Activated CD8-positive, alpha-beta T cell treated with anti-CD3 and anti-CD28 coated beads, Interleukin-2, amount 10 ng/mL, durations not matched to agents 7 days and 5 days (primary cell): ENCODE results near the gene MPP4. TPM values are rescaled to one million over a fixed set of nuclear protein-coding genes. Genes with fewer than 3 reads are reported as not detected.

Experiments used
- ATAC-seq: fragments of 150-1000 bp; cut with Tn5 transposase; one replicate; pipeline ENCODE4 v1.10.0; 2021; ENCODE audit warnings: moderate library complexity
- CTCF ChIA-PET: fragments of 350-600 bp; sonication (Branson Sonifier 250); formaldehyde crosslinking; loops from one replicate; lab custom pipeline; 2021; ENCODE audit warnings: antibody characterized with exemption; lab: Charles Lee
- POLR2A ChIA-PET: fragments of 350-600 bp; sonication (Branson Sonifier 250); formaldehyde crosslinking; loops from one replicate; lab custom pipeline; 2021; ENCODE audit warnings: antibody characterized with exemption; lab: Charles Lee
- DNase-seq: peaks from one replicate; pipeline ENCODE4 v3.0.0-alpha.2; 2020
- H3K27ac Mint-ChIP-seq: one replicate; pipeline ENCODE4 v1.8.0; 2021; ENCODE audit warnings: mild to moderate bottlenecking, mixed read lengths
- H3K27me3 Mint-ChIP-seq: one replicate; pipeline ENCODE4 v1.8.0; 2021; ENCODE audit warnings: low read depth, mixed read lengths
- H3K36me3 Mint-ChIP-seq: one replicate; pipeline ENCODE4 v1.8.0; 2021; ENCODE audit warnings: low read depth, mixed read lengths
- H3K4me1 Mint-ChIP-seq: one replicate; pipeline ENCODE4 v1.8.0; 2021; ENCODE audit warnings: low read depth, mixed read lengths
- H3K4me3 Mint-ChIP-seq: one replicate; pipeline ENCODE4 v1.8.0; 2021; ENCODE audit warnings: mild to moderate bottlenecking, mixed read lengths
- H3K9me3 Mint-ChIP-seq: one replicate; pipeline ENCODE4 v1.8.0; 2022; ENCODE audit warnings: mixed read lengths; ENCODE audit not compliant: insufficient read depth
- total RNA-seq, 2 experiments: library from RNA; stranded (reverse); gene quantifications; one replicate each; pipeline ENCODE4 v1.2.3, GENCODE V29; 2021

The MPP4 gene
- total RNA-seq, 2 experiments from 2014 or later: not detected

- no peak for DNase-seq
- POLR2A ChIA-PET: interaction anchor here (0.5 kb wide), 1 partner anchor 797 kb away, joined by 3 read pairs; no protein-coding TSS in a partner anchor
- H3K27ac Mint-ChIP-seq: no peak overlapping the region
- H3K36me3 Mint-ChIP-seq: peaks cover 6% of the 10 kb centered on the region
- CTCF ChIA-PET: interaction anchor here (1.1 kb wide), 1 partner anchor 389 kb away, joined by 3 read pairs; no protein-coding TSS in a partner anchor
- H3K4me3 Mint-ChIP-seq: no peak overlapping the region
- ATAC-seq: no peak
- H3K27me3 Mint-ChIP-seq: no peaks in the 10 kb centered on the region
- no peaks in the 10 kb centered on the region for H3K4me1 Mint-ChIP-seq
- H3K9me3 Mint-ChIP-seq: no peaks in the 10 kb centered on the region
Measured at GRCh38 chr2:201621293-201621999, 77.0 kb downstream of the MPP4 start.

- no peaks in the 10 kb centered on the region for H3K9me3 Mint-ChIP-seq
- no peak overlapping the region for H3K27ac Mint-ChIP-seq
- ChIA-PET POLR2A (no interaction called here), CTCF (no interaction called here)
- no peaks in the 10 kb centered on the region for H3K4me1 Mint-ChIP-seq
- H3K36me3 Mint-ChIP-seq: no peaks in the 10 kb centered on the region
- H3K27me3 Mint-ChIP-seq: peaks cover 11% of the 10 kb centered on the region
- no peak for DNase-seq
- no peak overlapping the region for H3K4me3 Mint-ChIP-seq
- no peak for ATAC-seq
Measured at GRCh38 chr2:201618744-201619662, 79.4 kb downstream of the MPP4 start.

- no peak for DNase-seq
- H3K4me3 Mint-ChIP-seq: no peak overlapping the region
- CTCF ChIA-PET: no interaction called here
- no peak overlapping the region for H3K27ac Mint-ChIP-seq
- H3K9me3 Mint-ChIP-seq: peaks cover 7% of the 10 kb centered on the region
- H3K36me3 Mint-ChIP-seq: no peaks in the 10 kb centered on the region
- POLR2A ChIA-PET: interaction anchor here (0.6 kb wide), 1 partner anchor 58 kb away, joined by 3 read pairs; no protein-coding TSS in a partner anchor
- ATAC-seq: no peak
- H3K27me3 Mint-ChIP-seq: peaks cover 21% of the 10 kb centered on the region
- H3K4me1 Mint-ChIP-seq: no peaks in the 10 kb centered on the region
Measured at GRCh38 chr2:201608021-201608420, 90.4 kb downstream of the MPP4 start.

- ATAC-seq (no peak), DNase-seq (no peak)
- Mint-ChIP-seq H3K27ac (no peak overlapping the region), H3K4me1 (no peaks in the 10 kb centered on the region), H3K4me3 (no peak overlapping the region), H3K9me3 (peaks cover 7% of the 10 kb centered on the region), H3K36me3 (no peaks in the 10 kb centered on the region), H3K27me3 (peaks cover 23% of the 10 kb centered on the region)
- ChIA-PET POLR2A (interaction anchor here (0.6 kb wide), 1 partner anchor 58 kb away, joined by 3 read pairs; no protein-coding TSS in a partner anchor), CTCF (no interaction called here)
Measured at GRCh38 chr2:201607568-201607967, 90.9 kb downstream of the MPP4 start.

GRCh38 chr2:201600906-201601305 lies 97.5 kb downstream of the MPP4 start:
- H3K9me3 Mint-ChIP-seq: no peaks in the 10 kb centered on the region
- no peak for ATAC-seq

GRCh38 chr2:201597397-201597796 lies 101.0 kb downstream of the MPP4 start:
- CTCF ChIA-PET: no interaction called here
- H3K27ac Mint-ChIP-seq: no peak overlapping the region
- POLR2A ChIA-PET: no interaction called here
- H3K27me3 Mint-ChIP-seq: peaks cover 8% of the 10 kb centered on the region
- DNase-seq: no peak
- ATAC-seq: no peak
- no peaks in the 10 kb centered on the region for H3K9me3 Mint-ChIP-seq
- H3K4me3 Mint-ChIP-seq: no peak overlapping the region
- no peaks in the 10 kb centered on the region for H3K36me3 Mint-ChIP-seq
- no peaks in the 10 kb centered on the region for H3K4me1 Mint-ChIP-seq

More at GRCh38 chr2:201600906-201601305, 97.5 kb downstream of the MPP4 start:
- H3K27me3 Mint-ChIP-seq: peaks cover 20% of the 10 kb centered on the region
- no peak for DNase-seq
- H3K4me3 Mint-ChIP-seq: no peak overlapping the region
- H3K27ac Mint-ChIP-seq: no peak overlapping the region
- CTCF ChIA-PET: no interaction called here
- POLR2A ChIA-PET: no interaction called here
- H3K36me3 Mint-ChIP-seq: no peaks in the 10 kb centered on the region
- no peaks in the 10 kb centered on the region for H3K4me1 Mint-ChIP-seq

Other genes with a start within 250 kb of the MPP4 start
- 10 to 100 TPM; 51.3 to 53.0 TPM for gene TRAK2, start 247.2 kb downstream of the MPP4 start, total RNA-seq
- 10 to 100 TPM; 26.8 to 30.3 TPM for gene STRADB, start 246.9 kb downstream of the MPP4 start, total RNA-seq
- gene TMEM237, start 55.1 kb downstream of the MPP4 start, total RNA-seq: 10 to 100 TPM; 24.0 TPM
- 10 to 100 TPM; 13.9 to 15.6 TPM for gene ALS2, start 82.3 kb upstream of the MPP4 start, total RNA-seq
- gene CDK15, start 107.9 kb upstream of the MPP4 start, total RNA-seq: not detected